ENCODE measurements around the gene PHTF1. TPM values are rescaled to one million over a fixed set of nuclear protein-coding genes. Genes with fewer than 3 reads are reported as not detected.

The PHTF1 gene
- total and polyA plus RNA-seq, 2 donors (not counting 1 experiment from before 2014, with no cell fraction given): 3.6 to 18.5 TPM

GRCh38 chr1:113805256-113805531 is 45.9 kb upstream of the PHTF1 start:
- no peak overlapping the region for H3K27ac Mint-ChIP-seq

More at GRCh38 chr1:113805256-113805531, 45.9 kb upstream of the PHTF1 start:
- no peaks in the 10 kb centered on the region for H3K27me3 Mint-ChIP-seq
- DNase-seq (no peak), ATAC-seq (ENCODE audit: low read depth) (no peak)
- CTCF ChIA-PET: no interaction called here
- POLR2A ChIA-PET: no interaction called here
- Histone ChIP-seq H3K4me3 (ENCODE audit: control extremely low read depth in 1 of 5, extremely low read depth in 1 of 5, insufficient read depth in 1 of 5, low read depth in 2 of 5, low read length in 4 of 5) (no peak overlapping the region), H3K9me3 (ENCODE audit: control extremely low read depth in 1 of 3, control insufficient read depth in 2 of 3, insufficient read depth in 1 of 3, low read length in 2 of 3) (no peaks in the 10 kb centered on the region), H3K79me2 (ENCODE audit: control insufficient read depth, insufficient read depth, low read length) (peaks cover 99% of the 10 kb centered on the region), H3K9ac (ENCODE audit: low read length) (no peak overlapping the region), H3K27ac (ENCODE audit: low read length in 2 of 2) (no peak overlapping the region), H3K4me2 (replicated peaks; ENCODE audit: low read depth, low read length, poor library complexity, severe bottlenecking) (no peak overlapping the region), H3K4me1 (ENCODE audit: control insufficient read depth in 2 of 2, insufficient read depth in 2 of 2, low read length in 2 of 2) (peaks cover 14 to 30% of the 10 kb centered on the region in 2 donors), H3K27me3 (replicated peaks in 1 of 4; ENCODE audit: control extremely low read depth in 1 of 4, control insufficient read depth in 3 of 4, insufficient read depth in 4 of 4, low read length in 3 of 4) (no peaks in the 10 kb centered on the region), H3K36me3 (replicated peaks in 1 of 2; ENCODE audit: control extremely low read depth in 1 of 2, control insufficient read depth in 1 of 2, extremely low read depth in 1 of 2, insufficient read depth in 2 of 2, low read length in 1 of 2) (peaks cover 0 to 4% of the 10 kb centered on the region in 2 experiments), H4K20me1 (ENCODE audit: control insufficient read depth, insufficient read depth, low read length, poor library complexity, severe bottlenecking) (peaks cover 68% of the 10 kb centered on the region), H2AFZ (ENCODE audit: insufficient read depth, low read depth, low read length, poor library complexity, severe bottlenecking) (no peak overlapping the region)
- H3K9me3 Mint-ChIP-seq (ENCODE audit: insufficient read depth): no peaks in the 10 kb centered on the region
- intact Hi-C loops (cut with micrococcal nuclease): no loop called here
- peaks cover 58% of the 10 kb centered on the region for H3K4me1 Mint-ChIP-seq
- no CpG with 5 or more reads among the region's 6 CpGs for WGBS (ENCODE audit: insufficient coverage)
- TF ChIP-seq CTCF (IDR thresholded peaks at IDR 0.05) (no peak), EZH2 (IDR thresholded peaks at IDR 0.05; ENCODE audit: borderline replicate concordance, insufficient read depth, low read depth, low read length, poor library complexity, severe bottlenecking) (no peak)
- no peak overlapping the region for H3K4me3 Mint-ChIP-seq
